GM21786 (cell line): ENCODE data around the gene SLC49A4.
"Not testable (repeated sequence)": the region's sequence is repeated elsewhere in the genome, so short reads cannot be mapped to it uniquely, and the experiment has no call there.

Source experiments
- ATAC-seq: cut with Tn5 transposase; IDR thresholded peaks from one replicate; pipeline ENCODE4 v1.9.1; 2021; ENCODE audit not compliant: unreplicated experiment

SLC49A4 gene, protein sequence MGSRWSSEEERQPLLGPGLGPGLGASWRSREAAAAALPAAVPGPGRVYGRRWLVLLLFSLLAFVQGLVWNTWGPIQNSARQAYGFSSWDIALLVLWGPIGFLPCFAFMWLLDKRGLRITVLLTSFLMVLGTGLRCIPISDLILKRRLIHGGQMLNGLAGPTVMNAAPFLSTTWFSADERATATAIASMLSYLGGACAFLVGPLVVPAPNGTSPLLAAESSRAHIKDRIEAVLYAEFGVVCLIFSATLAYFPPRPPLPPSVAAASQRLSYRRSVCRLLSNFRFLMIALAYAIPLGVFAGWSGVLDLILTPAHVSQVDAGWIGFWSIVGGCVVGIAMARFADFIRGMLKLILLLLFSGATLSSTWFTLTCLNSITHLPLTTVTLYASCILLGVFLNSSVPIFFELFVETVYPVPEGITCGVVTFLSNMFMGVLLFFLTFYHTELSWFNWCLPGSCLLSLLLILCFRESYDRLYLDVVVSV

GRCh38 chr3:122794779-122795673 lies at the start of gene SLC49A4:
TSS of gene SLC49A4 (plus strand) at chr3:122795069. CDS start at chr3:122795193, 124 bp downstream.
- peak; percentile 78 for ATAC-seq

GRCh38 chr3:122745369-122746021 lies 49.4 kb upstream of the SLC49A4 start:
- ATAC-seq: no peak

GRCh38 chr3:122747295-122747694 lies 47.6 kb upstream of the SLC49A4 start:
- not testable (repeated sequence) for ATAC-seq

- no peak for ATAC-seq
Measured at GRCh38 chr3:122748347-122748746, 46.5 kb upstream of the SLC49A4 start.

DNA sequence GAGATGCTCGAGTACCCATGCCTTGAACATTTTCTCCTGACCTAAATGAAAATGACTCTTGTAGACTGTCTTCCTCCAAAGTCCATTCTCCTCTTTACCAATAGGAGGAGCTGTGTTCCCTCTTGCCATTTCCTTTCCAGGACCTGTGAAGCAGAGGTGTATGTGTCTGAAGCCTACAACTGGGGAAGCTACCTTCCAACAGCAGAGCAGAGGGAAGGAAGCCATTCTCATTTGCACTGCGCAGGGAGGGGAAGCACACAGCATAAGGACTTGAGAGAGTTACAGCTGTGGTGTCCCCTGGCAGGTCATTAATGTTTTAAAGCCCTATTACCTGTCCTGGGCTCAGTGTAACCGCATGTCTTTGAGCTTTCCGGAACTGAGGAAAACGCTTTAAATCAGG lies 39.9 kb upstream of the SLC49A4 start:
- ATAC-seq: peak; percentile 61

GRCh38 chr3:122755491-122755890 lies 39.4 kb upstream of the SLC49A4 start:
- no peak for ATAC-seq

- ATAC-seq: no peak
Measured at GRCh38 chr3:122758877-122759560, 35.9 kb upstream of the SLC49A4 start.

GRCh38 chr3:122760453-122761271 lies 34.2 kb upstream of the SLC49A4 start:
- ATAC-seq: no peak

GRCh38 chr3:122766430-122766829 lies 28.4 kb upstream of the SLC49A4 start:
- no peak for ATAC-seq

DNA sequence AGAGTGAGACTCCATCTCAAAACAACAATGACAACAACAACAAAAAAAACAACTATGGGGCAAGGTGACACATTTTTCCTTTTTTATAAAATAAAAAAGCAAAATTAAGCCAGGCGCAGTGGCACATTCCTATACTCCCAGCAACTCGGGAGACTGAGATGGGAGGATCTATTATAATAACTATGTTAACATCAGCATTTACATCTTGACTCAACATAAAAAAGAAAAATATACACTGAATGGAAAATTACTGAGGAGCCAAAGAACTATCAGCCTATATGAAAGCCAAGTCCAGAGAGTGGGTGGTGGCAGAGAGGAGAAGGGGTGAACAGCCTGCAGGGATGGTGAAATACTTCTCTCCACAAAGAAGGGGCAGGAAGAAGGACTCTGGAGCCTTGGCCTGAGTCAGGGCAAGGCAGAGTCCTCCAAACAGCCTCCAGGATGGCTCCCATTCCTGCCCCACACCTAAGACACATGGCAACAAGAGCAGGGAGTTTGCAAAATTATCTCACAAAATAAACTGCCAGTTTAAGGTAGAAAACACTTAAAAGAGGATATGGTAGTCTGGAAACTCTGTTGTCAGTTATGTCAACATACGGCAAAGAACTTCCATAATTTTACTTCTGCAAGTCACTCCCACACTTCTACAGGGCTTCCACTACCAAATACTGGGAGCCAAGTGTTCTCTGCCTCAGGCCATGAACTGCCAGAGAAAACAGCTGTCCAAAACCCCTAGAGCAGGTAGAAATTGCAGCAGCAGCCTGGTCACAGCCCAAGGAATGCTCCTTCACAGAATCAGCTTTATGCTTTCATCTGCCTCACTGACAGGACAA lies 27.1 kb upstream of the SLC49A4 start:
- ATAC-seq: no peak

DNA sequence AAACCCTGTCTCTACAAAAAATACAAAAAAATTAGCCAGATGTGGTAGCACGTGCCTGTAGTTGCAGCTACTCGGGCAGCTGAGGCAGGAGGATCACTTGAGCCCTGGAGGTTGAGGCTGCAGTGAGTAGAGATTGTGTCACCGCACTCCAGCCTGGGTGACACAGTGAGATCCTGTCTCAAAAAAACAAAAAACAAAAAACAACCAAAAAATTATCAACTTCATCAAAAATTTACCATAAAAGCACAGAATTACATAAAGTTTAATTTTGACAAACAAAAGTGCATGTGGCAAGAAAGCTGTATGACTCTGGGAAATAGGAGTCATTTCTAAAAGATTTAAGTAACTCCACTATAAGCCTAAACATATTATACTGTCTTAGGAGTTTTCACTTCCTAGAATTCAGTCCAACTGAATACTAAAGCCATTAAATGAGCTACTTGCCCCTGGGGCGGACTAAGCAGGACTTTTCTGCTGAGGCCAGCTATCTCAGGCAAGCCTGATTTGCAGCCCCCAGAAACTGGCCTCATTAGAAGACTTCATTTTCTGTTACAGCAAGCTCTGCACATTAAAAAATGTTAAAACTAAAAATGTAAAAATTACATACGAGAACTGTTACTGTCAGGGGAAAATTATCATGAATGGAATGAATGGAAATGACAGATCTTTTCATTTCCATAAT lies 24.2 kb upstream of the SLC49A4 start:
- ATAC-seq: no peak

- no peak for ATAC-seq
Measured at GRCh38 chr3:122772827-122773226, 22.0 kb upstream of the SLC49A4 start.

GRCh38 chr3:122773944-122774509 lies 20.8 kb upstream of the SLC49A4 start:
- peak; percentile 70 for ATAC-seq

- ATAC-seq: no peak
Measured at GRCh38 chr3:122774564-122774963, 20.3 kb upstream of the SLC49A4 start.

DNA sequence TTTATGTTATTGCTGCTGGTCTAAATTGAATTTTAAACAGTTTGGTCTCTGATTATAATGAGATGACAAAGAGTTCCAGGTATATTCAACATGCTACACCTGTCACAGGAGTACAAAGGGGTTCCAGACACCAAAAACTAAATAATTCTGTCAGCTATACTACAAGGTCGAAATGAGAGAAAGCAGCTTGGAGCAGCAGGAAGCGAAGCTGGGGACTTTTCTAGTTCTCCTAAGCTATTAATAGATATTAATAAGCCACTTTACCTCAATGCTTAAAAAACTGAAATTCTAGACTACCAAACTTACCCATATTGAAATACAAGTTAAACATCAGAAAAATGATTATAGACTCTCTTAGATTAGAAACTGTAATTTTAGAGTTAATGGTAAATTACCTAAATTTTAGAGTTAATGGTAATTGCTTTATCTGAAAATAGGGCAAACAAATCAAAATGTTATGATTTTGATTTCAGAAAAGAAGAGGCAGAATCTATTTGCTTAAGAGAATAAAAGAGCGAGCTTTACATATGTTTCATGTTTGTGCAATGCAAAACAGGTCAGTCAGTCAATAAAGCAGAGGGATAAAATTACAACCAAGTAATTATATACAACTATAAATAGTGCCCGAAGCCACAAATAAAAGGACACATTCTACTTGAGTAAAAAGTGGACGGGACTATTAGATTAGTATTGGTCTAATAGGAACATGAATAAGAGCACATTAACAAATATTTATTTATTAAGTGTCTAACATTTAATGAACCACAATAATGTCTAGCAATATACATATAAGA lies 18.0 kb upstream of the SLC49A4 start:
- ATAC-seq: no peak

DNA sequence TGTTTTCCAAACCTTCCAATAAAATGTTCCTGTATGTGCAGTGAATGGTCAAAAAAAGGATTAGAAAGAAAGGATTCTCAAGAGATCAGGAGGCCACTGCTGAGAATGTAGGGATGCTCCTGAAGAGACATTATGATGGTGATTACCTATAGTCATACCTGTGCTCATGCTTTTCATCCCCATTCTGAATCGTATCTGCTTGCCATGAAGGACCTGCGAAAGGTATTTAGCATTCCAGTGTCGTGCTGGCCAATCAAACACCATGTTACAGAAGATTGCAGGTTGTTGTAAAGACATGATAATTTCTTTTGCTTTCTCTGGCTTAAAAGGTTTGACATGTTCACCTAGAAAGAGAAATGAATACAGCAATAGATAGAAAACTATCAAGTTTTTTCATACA lies 17.3 kb upstream of the SLC49A4 start:
- no peak for ATAC-seq

DNA sequence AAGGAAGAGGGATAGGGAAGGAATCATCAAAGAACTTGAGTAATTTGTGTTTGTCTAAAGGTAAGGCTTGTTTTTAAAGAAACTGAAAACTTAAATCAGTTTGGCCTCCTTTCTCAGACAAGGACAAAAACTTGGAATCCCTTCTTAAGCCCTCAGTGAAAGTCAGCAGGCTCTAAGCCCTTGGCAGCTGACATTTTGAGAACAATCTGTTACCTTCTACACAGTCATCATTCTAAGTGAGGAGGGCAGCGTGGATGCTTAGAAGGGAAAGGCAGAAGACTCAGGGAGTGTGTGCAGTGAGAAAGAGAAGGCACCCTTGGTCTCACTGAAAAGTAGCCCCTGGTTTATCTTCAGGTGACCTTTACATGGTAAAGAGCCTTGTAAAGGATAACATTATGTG lies 12.1 kb upstream of the SLC49A4 start:
- no peak for ATAC-seq
